Measurements from ENCODE around the gene NEU1.

DNA sequence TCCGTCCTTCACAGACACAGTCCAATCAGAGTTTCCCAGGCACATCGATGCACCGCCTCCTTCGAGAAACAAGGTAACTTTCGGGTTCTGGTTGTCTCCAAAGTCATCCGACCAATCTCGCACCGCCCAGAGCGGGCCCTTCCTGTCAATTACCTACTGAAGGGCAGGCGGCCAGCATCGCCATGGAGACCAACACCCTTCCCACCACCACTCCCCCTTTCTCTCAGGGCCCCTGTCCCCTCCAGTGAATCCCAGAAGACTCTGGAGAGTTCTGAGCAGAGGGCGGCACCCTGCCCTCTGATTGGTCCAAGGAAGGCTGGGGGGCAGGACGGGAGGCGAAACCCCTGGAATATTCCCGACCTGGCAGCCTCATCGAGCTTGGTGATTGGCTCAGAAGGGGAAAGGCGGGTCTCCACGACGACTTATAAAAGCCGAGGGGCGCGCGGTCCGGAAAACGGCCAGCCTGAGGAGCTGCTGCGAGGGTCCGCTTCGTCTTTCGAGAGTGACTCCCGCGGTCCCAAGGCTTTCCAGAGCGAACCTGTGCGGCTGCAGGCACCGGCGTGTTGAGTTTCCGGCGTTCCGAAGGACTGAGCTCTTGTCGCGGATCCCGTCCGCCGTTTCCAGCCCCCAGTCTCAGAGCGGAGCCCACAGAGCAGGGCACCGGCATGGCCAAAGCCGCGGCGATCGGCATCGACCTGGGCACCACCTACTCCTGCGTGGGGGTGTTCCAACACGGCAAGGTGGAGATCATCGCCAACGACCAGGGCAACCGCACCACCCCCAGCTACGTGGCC lies 35.1 kb downstream of the NEU1 start, which contains the start of gene HSPA1B:
- TF ChIP-seq CTCF (IDR thresholded peaks at IDR 0.05) (no peak), HDAC2 (IDR thresholded peaks at IDR 0.05) (no peak), PHF8 (IDR thresholded peaks at IDR 0.05; ENCODE audit: borderline replicate concordance, low read depth) (peak; percentile 52; the same call in 1 of the 2 replicates), POLR2A (IDR thresholded peaks at IDR 0.05; ENCODE audit: low read length) (peak; percentile 100)

Measured in A549 (cell line).